ENCODE measurements around the gene TMEM89.

The TMEM89 gene

GRCh38 chr3:48585411-48585810 is 36.2 kb downstream of the TMEM89 start:
- DNase-seq = no peak

GRCh38 chr3:48584836-48585235 is 36.7 kb downstream of the TMEM89 start:
- DNase-seq = no peak

DNA sequence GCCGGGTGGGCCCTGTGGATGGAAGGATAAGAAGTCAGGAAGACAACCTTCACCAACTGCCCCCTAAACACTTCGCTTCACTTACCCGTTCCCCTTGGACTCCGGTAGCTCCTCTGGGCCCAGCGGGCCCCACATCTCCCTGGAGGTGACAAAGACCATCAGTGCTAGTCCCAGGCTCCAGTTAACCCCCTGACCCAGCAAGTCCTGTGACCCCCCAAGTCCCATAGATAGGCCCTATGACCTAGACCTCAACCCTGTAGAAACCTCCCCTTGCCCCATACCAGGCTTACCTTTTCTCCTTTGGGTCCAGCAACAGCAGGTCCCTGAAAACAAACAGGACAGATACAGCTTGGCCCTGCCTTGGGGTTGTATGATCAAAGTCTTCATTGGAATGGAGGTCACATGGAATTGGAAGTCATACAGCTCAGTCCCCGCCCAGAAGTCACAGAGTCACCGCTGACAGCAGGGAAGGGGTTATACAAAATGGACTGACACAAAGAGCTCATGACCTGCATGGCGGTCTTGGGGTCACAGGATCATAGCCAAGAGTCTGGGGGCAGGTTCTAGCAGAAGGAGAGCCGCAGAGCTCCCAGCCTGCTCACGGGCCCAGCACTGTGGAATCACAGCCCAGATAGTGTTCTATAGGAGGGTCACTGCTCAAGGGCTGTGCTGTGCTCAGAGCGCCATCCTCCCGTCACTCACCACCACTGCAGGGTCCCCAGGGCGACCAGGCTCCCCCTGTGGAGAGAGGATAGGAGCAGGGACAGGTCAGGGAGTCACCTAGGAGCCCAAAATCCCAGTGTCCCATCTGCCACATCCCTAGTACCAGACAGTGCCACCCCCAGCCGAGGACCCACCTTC is 39.7 kb downstream of the TMEM89 start:
- DNase-seq = no peak

DNA sequence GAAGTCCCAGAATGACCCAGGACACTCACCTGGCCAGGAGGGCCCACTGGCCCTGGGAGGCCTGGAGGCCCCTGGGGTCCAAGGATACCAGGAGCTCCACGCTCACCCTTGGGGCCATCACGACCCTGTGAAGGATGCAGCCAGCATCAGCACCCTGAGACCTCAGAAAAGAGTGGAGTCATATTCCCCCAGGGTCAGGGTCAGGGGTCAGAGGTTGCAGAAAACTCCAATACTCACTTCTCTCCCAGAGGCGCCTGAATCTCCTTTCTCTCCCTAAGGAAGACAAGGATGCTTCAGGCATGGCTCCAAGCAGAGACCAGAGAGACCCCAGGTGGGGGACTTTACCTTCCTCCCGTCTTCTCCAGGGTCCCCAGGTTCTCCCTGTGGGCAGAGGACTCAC is 44.9 kb downstream of the TMEM89 start:
- DNase-seq = no peak

GRCh38 chr3:48575366-48575765 is 46.2 kb downstream of the TMEM89 start:
- DNase-seq = no peak

GRCh38 chr3:48573973-48574585 is 47.5 kb downstream of the TMEM89 start:
- no peak for DNase-seq

- DNase-seq = no peak
Measured at GRCh38 chr3:48572517-48572916, 49.1 kb downstream of the TMEM89 start.

- no peak for DNase-seq
Measured at GRCh38 chr3:48571938-48572337, 49.6 kb downstream of the TMEM89 start.

Data from activated T-cell treated with anti-CD3 and anti-CD28 coated beads, Interleukin-2, amount 50 U/mL, for 1 hour (primary cell).